Testis (tissue), 2 donors: ENCODE measurements around the gene GALNT5.

ENCODE experiments used
- CTCF ChIP-seq, 3 experiments: fragments of 450-650 bp in 2 of 3; fragments of 200-600 bp in 1 of 3; sonication (generic) in 1 of 3; IDR thresholded peaks; one replicate each; pipeline ENCODE4 v1.5.1; 2016 to 2019; ENCODE audit warnings: antibody characterized with exemption in 3 of 3, mild to moderate bottlenecking in 2 of 3, moderate library complexity in 1 of 3
- POLR2A ChIP-seq: fragments of 450-650 bp; IDR thresholded peaks from one replicate; pipeline ENCODE4 v1.6.1; 2017; ENCODE audit warnings: antibody characterized with exemption, mild to moderate bottlenecking, moderate library complexity

DNA sequence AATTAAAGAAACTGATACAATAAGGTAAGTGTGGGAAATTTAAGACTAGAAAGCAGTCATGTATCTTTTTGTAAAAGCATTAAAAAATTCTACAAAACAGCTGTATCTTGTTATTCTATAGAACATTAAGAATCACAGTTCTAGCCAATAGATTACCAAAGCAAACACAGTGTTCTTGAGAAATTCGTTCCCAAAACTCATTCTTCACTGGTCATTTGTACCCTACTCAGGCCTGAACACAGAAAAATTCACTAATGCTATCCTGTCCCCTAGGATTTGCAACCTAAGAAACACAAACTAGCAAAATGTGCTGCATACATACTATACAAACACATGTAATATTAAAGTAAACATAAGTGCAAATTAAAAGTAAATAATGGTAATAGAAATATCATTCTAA lies 39.0 kb downstream of the GALNT5 start:
- TF ChIP-seq CTCF (IDR thresholded peaks at IDR 0.05) (no peak), POLR2A (no peak)
